Mucosa of rectum (tissue), 2 donors: ENCODE measurements around the gene CADM1.

Experiments
- H3K27ac ChIP-seq, 2 donors: one replicate each; pipeline ENCODE4 v1.7.0; 2013; ENCODE audit warnings: inconsistent platforms in 2 of 2, low read depth in 2 of 2, low read length in 2 of 2
- H3K27me3 ChIP-seq, 2 donors: one replicate each; pipeline ENCODE4 v1.7.0; 2013; ENCODE audit warnings: low read length in 2 of 2; ENCODE audit not compliant: control insufficient read depth in 2 of 2, insufficient read depth in 2 of 2
- H3K36me3 ChIP-seq, 2 donors: one replicate each; pipeline ENCODE4 v1.7.0; 2013; ENCODE audit warnings: low read length in 2 of 2; ENCODE audit not compliant: control insufficient read depth in 2 of 2, insufficient read depth in 2 of 2
- H3K4me1 ChIP-seq, 2 donors: one replicate each; pipeline ENCODE4 v1.7.0; 2013; ENCODE audit warnings: low read length in 2 of 2, mild to moderate bottlenecking in 1 of 2; ENCODE audit not compliant: control insufficient read depth in 2 of 2, insufficient read depth in 2 of 2
- H3K4me3 ChIP-seq, 2 donors: one replicate each; pipeline ENCODE4 v1.7.0; 2013; ENCODE audit warnings: low read length in 2 of 2
- H3K9ac ChIP-seq, 2 donors: one replicate each; pipeline ENCODE4 v1.7.0; 2013; ENCODE audit warnings: low read length in 2 of 2, low read depth in 1 of 2, mild to moderate bottlenecking in 1 of 2
- H3K9me3 ChIP-seq, 2 donors: one replicate each; pipeline ENCODE4 v1.7.0; 2013; ENCODE audit warnings: low read length in 2 of 2; ENCODE audit not compliant: control insufficient read depth in 2 of 2
- donor health status: healthy.
- donor health status: Normal muscosa, but diverticular disease.

Gene CADM1

GRCh38 chr11:115182282-115182955 lies 321.8 kb downstream of the CADM1 start:
- no peaks in the 10 kb centered on the region for H3K36me3 ChIP-seq
- no peaks in the 10 kb centered on the region for H3K4me1 ChIP-seq
- no peaks in the 10 kb centered on the region for H3K9me3 ChIP-seq
- no peak overlapping the region for H3K9ac ChIP-seq
- H3K27me3 ChIP-seq = no peaks in the 10 kb centered on the region
- no peak overlapping the region for H3K4me3 ChIP-seq
- H3K27ac ChIP-seq = no peak overlapping the region

DNA sequence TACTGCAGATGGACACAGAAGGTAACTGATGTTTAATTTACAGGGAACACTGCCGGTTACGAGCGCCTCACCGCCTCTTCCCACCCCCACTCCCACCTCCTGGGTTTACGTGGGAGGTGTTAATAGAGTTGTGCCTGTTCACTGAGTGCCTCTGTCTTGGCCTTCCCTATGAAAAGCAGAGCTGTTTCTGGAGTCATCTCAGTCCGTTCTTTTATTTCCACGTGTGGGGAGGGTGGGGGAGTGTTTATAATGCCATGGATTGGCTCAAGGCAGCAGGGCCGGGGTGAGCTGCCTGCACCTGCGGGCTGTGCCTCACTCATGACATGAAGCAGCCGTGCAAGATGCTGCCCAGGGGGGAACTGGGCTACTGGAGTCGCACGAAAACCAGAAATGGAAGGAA lies 322.7 kb downstream of the CADM1 start:
- Histone ChIP-seq H3K9ac (no peak overlapping the region), H3K4me1 (no peaks in the 10 kb centered on the region), H3K27me3 (no peaks in the 10 kb centered on the region), H3K4me3 (no peak overlapping the region), H3K27ac (no peak overlapping the region), H3K9me3 (no peaks in the 10 kb centered on the region), H3K36me3 (no peaks in the 10 kb centered on the region)

DNA sequence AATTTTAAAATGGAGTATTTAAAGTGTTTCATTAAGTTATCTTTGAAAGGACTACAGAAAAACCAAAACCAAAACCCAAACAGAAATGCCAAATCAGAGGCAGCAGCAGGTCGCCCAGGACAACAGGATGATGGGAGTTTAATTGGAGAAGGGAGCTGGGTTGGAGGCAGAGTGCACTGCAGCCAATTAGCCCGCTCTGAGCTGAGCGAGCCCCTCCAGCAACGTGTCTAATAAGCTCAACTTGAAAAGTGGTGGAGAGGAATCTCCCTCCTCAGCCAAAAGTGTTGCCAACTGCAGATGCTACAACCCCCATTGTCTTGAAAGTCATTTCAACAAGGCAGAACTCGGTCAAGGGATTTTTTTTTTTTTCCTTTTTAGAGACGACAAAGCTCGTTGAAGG lies 323.9 kb downstream of the CADM1 start:
- Histone ChIP-seq H3K27ac (no peak overlapping the region), H3K4me1 (no peaks in the 10 kb centered on the region), H3K9ac (no peak overlapping the region), H3K4me3 (no peak overlapping the region), H3K9me3 (no peaks in the 10 kb centered on the region), H3K36me3 (no peaks in the 10 kb centered on the region), H3K27me3 (no peaks in the 10 kb centered on the region)

DNA sequence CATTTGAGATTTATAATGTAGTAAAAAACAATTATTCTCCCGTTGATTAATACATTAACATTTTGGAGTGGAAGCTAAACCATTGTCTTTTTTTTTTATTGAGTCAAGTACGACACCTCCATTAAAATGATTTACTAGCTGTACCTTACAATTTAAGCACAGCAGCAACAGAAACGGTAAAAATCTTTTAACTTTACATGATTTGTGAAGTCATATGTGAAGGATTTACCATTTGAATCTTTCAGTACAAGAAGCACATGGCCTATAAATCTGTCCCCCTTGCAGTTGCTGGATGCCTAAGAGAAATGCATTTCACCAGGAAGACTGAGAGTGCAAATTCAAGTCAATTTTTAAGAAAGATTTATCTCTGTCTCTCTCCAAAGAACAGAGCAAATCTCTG lies 324.6 kb downstream of the CADM1 start:
- no peaks in the 10 kb centered on the region for H3K4me1 ChIP-seq

GRCh38 chr11:115178705-115179104 lies 325.5 kb downstream of the CADM1 start:
- no peaks in the 10 kb centered on the region for H3K9me3 ChIP-seq
- no peak overlapping the region for H3K27ac ChIP-seq
- H3K4me1 ChIP-seq = no peaks in the 10 kb centered on the region
- no peaks in the 10 kb centered on the region for H3K36me3 ChIP-seq
- no peaks in the 10 kb centered on the region for H3K27me3 ChIP-seq
- H3K9ac ChIP-seq = no peak overlapping the region
- no peak overlapping the region for H3K4me3 ChIP-seq

More for the DNA sequence above, 324.6 kb downstream of the CADM1 start:
- no peak overlapping the region for H3K9ac ChIP-seq
- no peaks in the 10 kb centered on the region for H3K9me3 ChIP-seq
- no peak overlapping the region for H3K4me3 ChIP-seq
- no peaks in the 10 kb centered on the region for H3K27me3 ChIP-seq
- H3K27ac ChIP-seq = no peak overlapping the region
- no peaks in the 10 kb centered on the region for H3K36me3 ChIP-seq

- H3K27me3 ChIP-seq = no peaks in the 10 kb centered on the region
- no peak overlapping the region for H3K9ac ChIP-seq
- H3K4me1 ChIP-seq = no peaks in the 10 kb centered on the region
- no peak overlapping the region for H3K27ac ChIP-seq
- no peak overlapping the region for H3K4me3 ChIP-seq
- H3K9me3 ChIP-seq = no peaks in the 10 kb centered on the region
- no peaks in the 10 kb centered on the region for H3K36me3 ChIP-seq
Measured at GRCh38 chr11:115173136-115173535, 331.1 kb downstream of the CADM1 start.

GRCh38 chr11:115170133-115170815 lies 333.9 kb downstream of the CADM1 start:
- Histone ChIP-seq H3K9me3 (no peaks in the 10 kb centered on the region), H3K27me3 (peaks cover 0 to 2% of the 10 kb centered on the region in 2 donors), H3K27ac (no peak overlapping the region), H3K4me1 (no peaks in the 10 kb centered on the region), H3K36me3 (no peaks in the 10 kb centered on the region), H3K4me3 (no peak overlapping the region), H3K9ac (no peak overlapping the region)

DNA sequence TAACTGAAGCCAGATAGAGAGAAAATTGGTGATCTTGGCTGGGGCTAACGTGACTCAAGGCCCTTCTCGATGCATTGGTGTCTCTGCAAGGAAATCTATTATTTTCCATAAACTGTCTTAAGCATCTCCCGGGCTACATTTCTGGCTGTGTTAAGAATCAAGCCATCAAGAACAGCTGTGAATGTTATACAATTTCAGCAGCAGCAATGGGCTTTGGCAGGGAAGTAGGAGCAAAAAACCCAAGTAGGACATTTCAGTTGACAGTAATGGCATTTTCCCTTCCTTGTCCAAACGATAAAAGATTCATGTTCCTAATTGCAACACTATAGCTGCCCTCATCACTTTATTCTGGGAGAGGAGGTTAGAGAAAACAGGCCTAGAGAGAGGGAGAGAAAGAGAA lies 335.0 kb downstream of the CADM1 start:
- no peak overlapping the region for H3K9ac ChIP-seq
- no peak overlapping the region for H3K27ac ChIP-seq
- no peak overlapping the region for H3K4me3 ChIP-seq
- no peaks in the 10 kb centered on the region for H3K36me3 ChIP-seq
- H3K27me3 ChIP-seq = peaks cover 2 to 4% of the 10 kb centered on the region in 2 donors
- no peaks in the 10 kb centered on the region for H3K9me3 ChIP-seq
- no peaks in the 10 kb centered on the region for H3K4me1 ChIP-seq

DNA sequence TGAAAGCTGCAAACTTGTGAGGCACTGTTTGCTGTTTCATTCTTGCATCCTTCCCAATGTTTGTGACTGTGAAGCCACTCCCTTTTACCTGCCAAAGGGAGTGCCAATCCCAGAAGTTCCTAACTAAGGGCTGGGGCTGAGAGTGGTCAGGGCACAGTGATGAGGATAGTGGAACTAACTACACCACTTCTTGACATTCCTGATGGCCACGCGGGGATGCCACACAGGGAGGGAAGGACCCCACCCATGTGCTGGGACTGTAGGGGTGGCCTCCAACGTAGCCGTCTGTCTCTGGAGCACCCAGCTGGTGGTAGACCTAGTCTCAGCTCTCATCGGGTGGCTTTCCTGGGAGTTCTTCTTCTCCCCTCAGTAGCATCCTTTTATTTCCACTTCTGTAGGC lies 335.5 kb downstream of the CADM1 start:
- H3K9ac ChIP-seq = no peak overlapping the region
- H3K4me1 ChIP-seq = no peaks in the 10 kb centered on the region
- peaks cover 2 to 4% of the 10 kb centered on the region in 2 donors for H3K27me3 ChIP-seq
- H3K36me3 ChIP-seq = no peaks in the 10 kb centered on the region
- no peaks in the 10 kb centered on the region for H3K9me3 ChIP-seq
- H3K4me3 ChIP-seq = no peak overlapping the region
- H3K27ac ChIP-seq = no peak overlapping the region

- H3K27me3 ChIP-seq = peaks cover 2 to 4% of the 10 kb centered on the region in 2 donors
- H3K4me1 ChIP-seq = no peaks in the 10 kb centered on the region
- H3K4me3 ChIP-seq = no peak overlapping the region
- no peak overlapping the region for H3K9ac ChIP-seq
- no peak overlapping the region for H3K27ac ChIP-seq
- H3K9me3 ChIP-seq = no peaks in the 10 kb centered on the region
- H3K36me3 ChIP-seq = no peaks in the 10 kb centered on the region
Measured at GRCh38 chr11:115168229-115168671, 336.0 kb downstream of the CADM1 start.
